Spinal cord (tissue), 10 donors: Measurements from ENCODE around the gene NATD1. TPM values are rescaled to one million over a fixed set of nuclear protein-coding genes. Genes with fewer than 3 reads are reported as not detected.
"Not testable (repeated sequence)": the region's sequence is repeated elsewhere in the genome, so short reads cannot be mapped to it uniquely, and the experiment has no call there.

Source experiments
- DNase-seq, 6 donors: peaks; one replicate each; pipeline versions ENCODE4 v3.0.0 to v3.0.0-alpha.2; 2013 to 2015; ENCODE audit warnings: low spot score in 6 of 6, low read depth in 4 of 6
- H3K27ac ChIP-seq: one replicate; pipeline ENCODE4 v1.5.1; 2013; ENCODE audit warnings: low read depth, low read length, control low read depth
- H3K27me3 ChIP-seq: one replicate; pipeline ENCODE4 v1.6.1; 2013; ENCODE audit warnings: low read length; ENCODE audit not compliant: control insufficient read depth, insufficient read depth
- H3K36me3 ChIP-seq: one replicate; pipeline ENCODE4 v1.6.1; 2013; ENCODE audit warnings: low read length; ENCODE audit not compliant: control insufficient read depth, insufficient read depth
- H3K4me1 ChIP-seq: one replicate; pipeline ENCODE4 v1.6.1; 2013; ENCODE audit warnings: low read length; ENCODE audit not compliant: control insufficient read depth, insufficient read depth
- H3K4me3 ChIP-seq: one replicate; pipeline ENCODE4 v1.5.1; 2013; ENCODE audit warnings: low read depth, low read length, control low read depth
- H3K9me3 ChIP-seq: one replicate; pipeline ENCODE4 v1.6.1; 2013; ENCODE audit warnings: low read length; ENCODE audit not compliant: control insufficient read depth, insufficient read depth
- WGBS: methylation state at CpG from one replicate; pipeline ENCODE4 v1.1.5; 2013; ENCODE audit warnings: missing lambda C conversion rate; ENCODE audit not compliant: insufficient coverage; 5-methylcytosine and 5-hydroxymethylcytosine counted together
- polyA plus RNA-seq, 2 donors: library from polyadenylated mRNA; unstranded; fragments of 120-200 nt; gene quantifications; one replicate each; pipeline ENCODE4 v1.2.1, GENCODE V29; 2013; ENCODE audit not compliant: insufficient read length in 2 of 2
- total RNA-seq, 2 donors: library from RNA; depleted of rRNA in 1 of 2; stranded (reverse); fragments of 120-200 nt in 1 of 2; fragments of >200 nt in 1 of 2; gene quantifications; one replicate each; pipeline versions ENCODE4 v1.2.3 to v1.2.4, GENCODE V29; 2013 to 2014
- donor health status: healthy.

The NATD1 gene
- total and polyA plus RNA-seq, 4 donors: 2.4 to 10.3 (median 8.0) TPM

DNA sequence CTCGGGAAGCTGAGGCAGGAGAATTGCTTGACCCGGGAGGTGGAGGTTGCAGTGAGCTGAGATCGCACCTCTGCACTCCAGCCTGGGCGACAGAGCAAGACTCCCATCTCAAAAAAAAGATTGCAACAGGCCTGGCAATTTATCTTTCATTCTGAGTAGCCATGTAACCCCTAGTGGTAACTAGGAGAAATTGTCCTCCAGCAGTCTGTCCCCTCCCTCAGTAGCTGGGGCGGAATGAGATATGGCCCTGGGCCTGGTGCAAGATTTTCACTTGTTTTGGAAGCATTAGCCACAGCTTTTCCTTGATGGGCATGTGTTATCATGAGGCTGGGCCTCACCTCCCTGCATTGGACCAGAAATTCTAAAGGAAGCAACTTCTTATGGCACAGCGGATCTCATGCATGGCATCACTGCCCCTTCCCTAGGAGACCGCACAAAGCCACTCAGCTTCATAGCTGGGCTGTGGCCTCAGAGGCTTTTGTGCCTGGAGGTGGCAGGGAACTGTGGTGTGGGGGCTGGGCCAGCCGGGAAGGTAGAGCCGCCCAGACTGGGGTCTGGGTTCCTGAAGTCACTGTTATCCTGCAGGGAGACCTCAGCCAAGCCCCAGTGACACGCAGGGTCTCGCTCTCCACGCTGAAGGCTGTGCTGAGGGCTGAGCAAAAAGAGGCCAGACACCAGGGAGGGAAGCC, 13.4 kb downstream of the NATD1 start:
- H3K4me3 ChIP-seq: no peak overlapping the region
- WGBS: 62% methylated on average over 8 of the region's 12 CpGs
- peak in 1 of 6 donors; percentile 32 for DNase-seq
- no peaks in the 10 kb centered on the region for H3K9me3 ChIP-seq
- H3K27ac ChIP-seq: no peak overlapping the region
- H3K36me3 ChIP-seq: peaks cover 45% of the 10 kb centered on the region
- no peaks in the 10 kb centered on the region for H3K27me3 ChIP-seq
- H3K4me1 ChIP-seq: peaks cover 15% of the 10 kb centered on the region

GRCh38 chr17:21235921-21236320, 17.3 kb downstream of the NATD1 start:
- H3K9me3 ChIP-seq: no peaks in the 10 kb centered on the region
- peaks cover 13% of the 10 kb centered on the region for H3K36me3 ChIP-seq
- H3K4me1 ChIP-seq: peaks cover 6% of the 10 kb centered on the region
- no peak overlapping the region for H3K27ac ChIP-seq
- H3K4me3 ChIP-seq: no peak overlapping the region
- no peak for DNase-seq
- no peaks in the 10 kb centered on the region for H3K27me3 ChIP-seq
- WGBS: 100% methylated on average over 1 of the region's 1 CpG

GRCh38 chr17:21233581-21234347, 19.4 kb downstream of the NATD1 start:
- no peak for DNase-seq
- 69% methylated on average over 5 of the region's 7 CpGs for WGBS
- Histone ChIP-seq H3K27ac (no peak overlapping the region), H3K4me3 (no peak overlapping the region), H3K9me3 (no peaks in the 10 kb centered on the region), H3K27me3 (no peaks in the 10 kb centered on the region), H3K36me3 (no peaks in the 10 kb centered on the region), H3K4me1 (no peaks in the 10 kb centered on the region)

DNA sequence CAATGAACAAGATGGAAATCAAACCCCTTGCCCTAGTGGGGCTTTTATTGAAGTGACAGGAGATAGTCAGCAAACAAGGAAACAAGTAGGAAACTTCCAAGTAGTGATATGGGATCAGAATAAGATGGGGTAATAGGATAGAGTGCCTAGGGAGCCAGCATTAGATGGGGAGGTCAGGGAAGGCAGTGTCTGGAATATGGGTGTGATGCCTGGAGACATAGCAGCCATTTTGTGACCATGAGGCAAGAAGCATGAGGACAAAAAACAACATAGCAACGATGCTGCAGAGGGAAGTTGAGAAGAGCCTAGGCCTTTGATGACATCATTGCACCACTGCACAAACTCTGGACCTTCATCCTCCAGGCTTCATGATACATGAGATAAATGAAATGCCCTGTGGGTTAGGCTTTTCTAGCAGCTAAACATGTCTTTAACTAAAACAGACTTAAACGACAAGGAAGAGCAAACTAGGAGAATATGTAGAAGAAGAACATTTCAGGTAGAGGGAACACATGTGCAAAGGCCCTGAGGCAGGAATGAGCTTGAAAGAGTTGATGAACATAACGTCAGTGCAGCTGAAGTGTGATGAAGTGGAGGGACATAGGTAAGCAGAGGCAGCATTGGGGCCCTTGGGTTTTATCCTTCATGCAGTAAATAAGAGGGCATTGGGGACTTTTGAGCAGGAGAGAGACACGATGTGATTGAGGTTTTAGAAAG, 21.0 kb downstream of the NATD1 start:
- Histone ChIP-seq H3K27ac (no peak overlapping the region), H3K36me3 (no peaks in the 10 kb centered on the region), H3K27me3 (no peaks in the 10 kb centered on the region), H3K4me3 (no peak overlapping the region), H3K9me3 (no peaks in the 10 kb centered on the region), H3K4me1 (no peaks in the 10 kb centered on the region)
- 86% methylated on average over 3 of the region's 4 CpGs for WGBS
- no peak for DNase-seq

GRCh38 chr17:21231533-21231932, 21.7 kb downstream of the NATD1 start:
- 43% methylated on average over 4 of the region's 6 CpGs for WGBS
- no peaks in the 10 kb centered on the region for H3K4me1 ChIP-seq
- no peaks in the 10 kb centered on the region for H3K9me3 ChIP-seq
- H3K27me3 ChIP-seq: no peaks in the 10 kb centered on the region
- H3K36me3 ChIP-seq: no peaks in the 10 kb centered on the region
- DNase-seq: no peak
- H3K27ac ChIP-seq: no peak overlapping the region
- H3K4me3 ChIP-seq: no peak overlapping the region

DNA sequence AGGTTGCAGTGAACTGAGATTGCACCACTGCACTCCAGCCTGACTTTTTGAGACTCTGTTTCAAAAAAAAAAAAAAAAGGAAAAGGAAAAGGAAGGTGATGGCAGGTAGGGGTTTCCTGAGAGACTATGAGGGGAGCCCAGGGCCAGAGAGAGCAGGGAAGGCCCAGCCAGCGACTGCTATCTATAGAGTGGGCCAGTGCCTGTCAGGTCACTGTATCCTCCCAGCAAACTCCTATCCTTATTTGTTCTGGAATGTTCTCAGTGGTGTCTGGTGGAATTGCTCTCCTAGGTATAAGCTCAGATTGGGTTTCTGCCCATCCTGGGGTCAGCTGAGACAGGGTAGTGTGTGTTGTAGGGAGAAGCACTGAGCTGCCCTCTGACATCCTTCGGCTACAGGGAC, 24.4 kb downstream of the NATD1 start:
- DNase-seq: no peak
- Histone ChIP-seq H3K9me3 (no peaks in the 10 kb centered on the region), H3K4me1 (no peaks in the 10 kb centered on the region), H3K36me3 (no peaks in the 10 kb centered on the region), H3K27me3 (no peaks in the 10 kb centered on the region), H3K27ac (no peak overlapping the region), H3K4me3 (no peak overlapping the region)
- 100% methylated on average over 1 of the region's 2 CpGs for WGBS

DNA sequence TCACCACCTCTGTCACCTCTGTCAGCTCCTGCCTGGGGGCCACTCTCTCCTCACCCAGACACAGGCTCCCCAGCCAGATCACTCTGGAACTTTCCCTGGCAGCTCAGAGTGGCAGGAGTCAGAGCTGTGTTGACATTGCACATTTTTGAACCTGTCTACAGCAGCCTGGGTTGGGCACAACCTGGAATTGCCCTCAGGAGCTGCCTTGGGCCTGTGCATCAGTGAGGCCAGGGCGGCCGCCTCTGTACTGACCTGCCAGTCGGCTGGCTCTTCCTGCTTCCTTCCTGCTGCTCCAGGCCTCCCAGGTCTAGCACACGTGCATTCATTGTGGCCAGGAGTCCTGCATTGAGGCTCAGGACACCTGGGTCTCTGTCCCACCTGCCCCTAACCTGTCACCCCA, 25.1 kb downstream of the NATD1 start:
- no peaks in the 10 kb centered on the region for H3K4me1 ChIP-seq
- H3K9me3 ChIP-seq: no peaks in the 10 kb centered on the region
- no peak overlapping the region for H3K4me3 ChIP-seq
- H3K27ac ChIP-seq: no peak overlapping the region
- no peak for DNase-seq
- no peaks in the 10 kb centered on the region for H3K27me3 ChIP-seq
- WGBS: 81% methylated on average over 3 of the region's 4 CpGs
- no peaks in the 10 kb centered on the region for H3K36me3 ChIP-seq

DNA sequence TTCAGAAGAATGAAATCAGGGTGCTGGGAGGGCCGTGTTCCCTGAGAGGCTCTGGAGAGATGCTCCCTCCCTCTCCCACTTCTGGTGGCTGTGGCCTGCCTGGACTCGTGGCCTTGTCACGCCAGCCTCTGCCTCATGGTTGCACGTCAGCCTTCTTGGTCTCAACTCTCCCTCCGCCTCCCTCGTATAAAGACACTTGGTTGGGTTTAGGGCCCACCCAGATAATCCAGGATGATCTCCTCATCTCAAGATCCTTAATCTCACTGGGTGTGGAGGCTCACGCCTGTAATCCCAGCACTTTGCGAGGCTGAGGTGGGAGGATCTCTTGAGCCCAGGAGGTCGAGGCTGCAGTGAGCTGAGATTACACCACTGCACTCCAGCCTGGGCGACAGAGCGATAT, 25.9 kb downstream of the NATD1 start:
- not testable (repeated sequence) for DNase-seq, H3K36me3 ChIP-seq, H3K4me1 ChIP-seq, H3K27me3 ChIP-seq, H3K27ac ChIP-seq, H3K4me3 ChIP-seq, H3K9me3 ChIP-seq
- 88% methylated on average over 10 of the region's 11 CpGs for WGBS

DNA sequence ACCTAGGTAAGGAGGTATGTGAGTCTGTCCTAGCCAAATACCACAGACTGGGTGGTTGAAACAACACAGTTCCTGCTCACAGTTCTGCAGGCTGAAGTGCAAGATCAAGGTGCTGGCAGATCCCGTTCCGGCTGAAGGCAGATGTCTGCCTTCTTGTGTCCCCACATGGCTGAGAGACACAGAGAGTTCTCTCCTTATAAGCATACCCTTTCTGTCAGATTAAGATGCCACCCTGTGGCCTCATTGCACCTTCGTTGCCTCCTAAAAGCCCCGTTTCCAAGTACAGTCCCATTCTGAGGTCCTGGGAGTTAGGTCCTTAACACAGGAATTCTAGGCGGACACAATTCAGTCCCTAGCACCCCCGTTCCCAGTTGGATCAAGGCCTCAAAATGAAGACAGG, 30.1 kb downstream of the NATD1 start:
- Histone ChIP-seq H3K9me3 (no peaks in the 10 kb centered on the region), H3K27ac (no peak overlapping the region), H3K4me1 (no peaks in the 10 kb centered on the region), H3K27me3 (no peaks in the 10 kb centered on the region), H3K4me3 (no peak overlapping the region), H3K36me3 (peaks cover 11% of the 10 kb centered on the region)
- DNase-seq: no peak
- WGBS: 95% methylated on average over 5 of the region's 6 CpGs
